HG03439 (cell line): ENCODE results near the gene SAT1.

Experiments used
- ATAC-seq: cut with Tn5 transposase; IDR thresholded peaks from one replicate; pipeline ENCODE4 v1.9.1; 2021; ENCODE audit warnings: mild to moderate bottlenecking, moderate library complexity; ENCODE audit not compliant: unreplicated experiment

SAT1 gene

GRCh38 chrX:23773601-23774175, 9.3 kb upstream of the SAT1 start:
- ATAC-seq: no peak

GRCh38 chrX:23776363-23776762, 6.6 kb upstream of the SAT1 start:
- ATAC-seq: no peak

GRCh38 chrX:23779025-23779424, 3.9 kb upstream of the SAT1 start:
- ATAC-seq: no peak

- no peak for ATAC-seq
Observed at GRCh38 chrX:23782455-23782854, 518 bp upstream of the SAT1 start.

- ATAC-seq: no peak
Observed at GRCh38 chrX:23783589-23784469, 856 bp downstream of the SAT1 start.

- no peak for ATAC-seq
Observed at GRCh38 chrX:23784470-23785331, 1.7 kb downstream of the SAT1 start.

GRCh38 chrX:23785580-23785979, 2.6 kb downstream of the SAT1 start:
- ATAC-seq: no peak

GRCh38 chrX:23786268-23786815, 3.4 kb downstream of the SAT1 start:
- no peak for ATAC-seq

- no peak for ATAC-seq
Observed at GRCh38 chrX:23787745-23788118, 4.8 kb downstream of the SAT1 start.

GRCh38 chrX:23788521-23788920, 5.5 kb downstream of the SAT1 start:
- no peak for ATAC-seq

GRCh38 chrX:23788946-23789345, 6.0 kb downstream of the SAT1 start:
- ATAC-seq: no peak

GRCh38 chrX:23789386-23790154, 6.6 kb downstream of the SAT1 start:
- no peak for ATAC-seq

- no peak for ATAC-seq
Observed at GRCh38 chrX:23790155-23790497, 7.2 kb downstream of the SAT1 start.

GRCh38 chrX:23792861-23793553, 10.0 kb downstream of the SAT1 start:
- ATAC-seq: no peak

GRCh38 chrX:23795221-23795620, 12.2 kb downstream of the SAT1 start:
- no peak for ATAC-seq

- ATAC-seq: no peak
Observed at GRCh38 chrX:23797371-23798128, 14.6 kb downstream of the SAT1 start.

GRCh38 chrX:23799469-23800065, 16.6 kb downstream of the SAT1 start:
- ATAC-seq: no peak

GRCh38 chrX:23802431-23802830, 19.5 kb downstream of the SAT1 start:
- ATAC-seq: no peak

GRCh38 chrX:23803931-23804381, 21.0 kb downstream of the SAT1 start:
- ATAC-seq: no peak
